HCEC 1CT (cell line): ENCODE results near the gene TCFL5.

Experiments
- DNase-seq: peaks from one replicate; pipeline ENCODE4 v3.0.0-alpha.2; 2017

TCFL5 gene

GRCh38 chr20:62832212-62832922 lies 29.3 kb downstream of the TCFL5 start:
- no peak for DNase-seq

- no peak for DNase-seq
Measured at GRCh38 chr20:62831854-62832211, 29.8 kb downstream of the TCFL5 start.

GRCh38 chr20:62831361-62831788 lies 30.2 kb downstream of the TCFL5 start:
- no peak for DNase-seq

GRCh38 chr20:62830821-62831220 lies 30.8 kb downstream of the TCFL5 start:
- no peak for DNase-seq

GRCh38 chr20:62830251-62830650 lies 31.4 kb downstream of the TCFL5 start:
- no peak for DNase-seq

- DNase-seq: no peak
Measured at GRCh38 chr20:62829231-62830230, 32.1 kb downstream of the TCFL5 start.

- no peak for DNase-seq
Measured at GRCh38 chr20:62828511-62829230, 33.0 kb downstream of the TCFL5 start.

- no peak for DNase-seq
Measured at GRCh38 chr20:62828051-62828450, 33.6 kb downstream of the TCFL5 start.

- no peak for DNase-seq
Measured at GRCh38 chr20:62827311-62828038, 34.1 kb downstream of the TCFL5 start.

- DNase-seq: no peak
Measured at GRCh38 chr20:62826646-62827310, 34.8 kb downstream of the TCFL5 start.

GRCh38 chr20:62825986-62826645 lies 35.5 kb downstream of the TCFL5 start:
- no peak for DNase-seq

GRCh38 chr20:62825333-62825985 lies 36.2 kb downstream of the TCFL5 start:
- no peak for DNase-seq

GRCh38 chr20:62824476-62825332 lies 36.9 kb downstream of the TCFL5 start:
- DNase-seq: peak; percentile 32

GRCh38 chr20:62823688-62824475 lies 37.7 kb downstream of the TCFL5 start:
- no peak for DNase-seq

- no peak for DNase-seq
Measured at GRCh38 chr20:62822788-62823651, 38.6 kb downstream of the TCFL5 start.

GRCh38 chr20:62822239-62822787 lies 39.3 kb downstream of the TCFL5 start:
- DNase-seq: no peak

GRCh38 chr20:62821726-62822210 lies 39.9 kb downstream of the TCFL5 start:
- DNase-seq: no peak
